Panc1 (cell line): Measurements from ENCODE around the gene ANKEF1.

Source experiments
- CTCF ChIP-seq: fragments of 450-650 bp; IDR thresholded peaks from 2 replicates; pipeline ENCODE4 v1.5.1; 2017; ENCODE audit warnings: mild to moderate bottlenecking
- POLR2AphosphoS5 ChIP-seq: IDR thresholded peaks from 2 replicates; pipeline ENCODE4 v1.6.1; 2012; ENCODE audit warnings: mild to moderate bottlenecking, low read depth, low read length, moderate library complexity
- REST ChIP-seq, 2 experiments: IDR thresholded peaks; 2 replicates each; pipeline ENCODE4 v1.6.1; 2011 to 2012; ENCODE audit warnings: low read depth in 2 of 2, control low read depth in 1 of 2, low read length in 1 of 2, mild to moderate bottlenecking in 1 of 2, moderate library complexity in 1 of 2; ENCODE audit not compliant: insufficient read depth in 1 of 2
- SIN3A ChIP-seq: IDR thresholded peaks from 2 replicates; pipeline ENCODE4 v1.6.1; 2012; ENCODE audit warnings: low read depth, mild to moderate bottlenecking, low read length, moderate library complexity, borderline replicate concordance; ENCODE audit not compliant: insufficient read depth

DNA sequence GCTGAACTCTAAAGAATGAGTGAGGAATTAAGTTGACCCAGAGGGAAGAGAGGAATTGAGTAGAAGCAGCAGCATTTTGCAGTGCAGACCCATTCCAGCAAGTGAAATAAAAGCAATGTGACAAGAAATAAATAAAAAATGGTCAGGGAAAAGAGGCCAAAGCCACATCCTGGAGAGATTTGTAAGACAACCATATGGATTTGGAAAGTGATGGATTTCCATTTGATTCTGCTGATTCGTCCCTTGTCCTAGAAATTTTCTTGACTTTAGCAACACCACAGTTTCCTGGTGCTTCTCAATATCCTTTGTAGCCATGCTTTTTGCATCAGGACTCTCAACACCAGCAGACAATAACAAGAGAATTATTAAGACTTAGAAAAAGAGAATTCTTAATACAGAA lies 29.8 kb downstream of the ANKEF1 start:
- TF ChIP-seq CTCF (no peak), SIN3A (no peak), POLR2AphosphoS5 (no peak), REST (IDR thresholded peaks at IDR 0.05; ENCODE audit: insufficient read depth in 1 of 2, low read depth in 2 of 2, low read length in 1 of 2) (no peak)
